PC-3 (cell line): ENCODE measurements around the gene IL16.

ENCODE experiments used
- EZH2phosphoT487 ChIP-seq: fragments of 300-600 bp; sonication (generic); IDR thresholded peaks from 2 replicates; pipeline ENCODE4 v1.6.1; 2018; ENCODE audit warnings: mild to moderate bottlenecking, antibody characterized with exemption, low read length, borderline replicate concordance
- TF ChIP-seq, protein P1 (sequence below): fragments of 300-600 bp; sonication (generic); conservative IDR thresholded peaks from 2 replicates; pipeline ENCODE4 v1.5.1; 2017; ENCODE audit warnings: antibody characterized with exemption, low read depth, mild to moderate bottlenecking, low read length

DNA sequence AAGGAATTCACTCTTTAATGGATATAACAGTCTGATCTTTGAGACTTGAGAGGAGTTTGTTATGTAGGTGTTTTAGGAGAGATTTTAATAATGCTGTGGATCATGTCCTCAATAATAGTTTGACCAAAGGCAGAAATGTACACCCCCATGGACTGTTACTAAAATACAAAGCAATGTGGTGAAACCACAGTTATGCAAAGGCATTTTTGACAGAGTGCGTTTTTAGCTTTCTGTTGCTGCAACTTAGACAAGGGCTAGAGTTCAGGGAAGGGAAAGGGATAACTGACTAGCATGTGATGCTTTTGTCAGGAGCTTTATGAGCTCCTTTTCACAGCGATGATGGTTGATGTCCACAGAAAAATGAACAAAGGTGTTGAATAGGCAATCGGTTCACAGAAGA is 130.8 kb downstream of the IL16 start:
- TF ChIP-seq, protein P1, sequence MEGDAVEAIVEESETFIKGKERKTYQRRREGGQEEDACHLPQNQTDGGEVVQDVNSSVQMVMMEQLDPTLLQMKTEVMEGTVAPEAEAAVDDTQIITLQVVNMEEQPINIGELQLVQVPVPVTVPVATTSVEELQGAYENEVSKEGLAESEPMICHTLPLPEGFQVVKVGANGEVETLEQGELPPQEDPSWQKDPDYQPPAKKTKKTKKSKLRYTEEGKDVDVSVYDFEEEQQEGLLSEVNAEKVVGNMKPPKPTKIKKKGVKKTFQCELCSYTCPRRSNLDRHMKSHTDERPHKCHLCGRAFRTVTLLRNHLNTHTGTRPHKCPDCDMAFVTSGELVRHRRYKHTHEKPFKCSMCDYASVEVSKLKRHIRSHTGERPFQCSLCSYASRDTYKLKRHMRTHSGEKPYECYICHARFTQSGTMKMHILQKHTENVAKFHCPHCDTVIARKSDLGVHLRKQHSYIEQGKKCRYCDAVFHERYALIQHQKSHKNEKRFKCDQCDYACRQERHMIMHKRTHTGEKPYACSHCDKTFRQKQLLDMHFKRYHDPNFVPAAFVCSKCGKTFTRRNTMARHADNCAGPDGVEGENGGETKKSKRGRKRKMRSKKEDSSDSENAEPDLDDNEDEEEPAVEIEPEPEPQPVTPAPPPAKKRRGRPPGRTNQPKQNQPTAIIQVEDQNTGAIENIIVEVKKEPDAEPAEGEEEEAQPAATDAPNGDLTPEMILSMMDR, result no peak
- no peak for TF ChIP-seq EZH2phosphoT487
